ENCODE measurements around the gene HMCN1.

- TF ChIP-seq PATZ1 (CRISPR knock-in tag; IDR thresholded peaks at IDR 0.05; ENCODE audit: borderline replicate concordance) (no peak), CSDC2 (CRISPR knock-in tag; IDR thresholded peaks at IDR 0.05) (no peak), GLIS3 (CRISPR knock-in tag; IDR thresholded peaks at IDR 0.05) (no peak), ARNTL (CRISPR knock-in tag; IDR thresholded peaks at IDR 0.05; ENCODE audit: borderline replicate concordance, low read depth) (no peak)
Observed at GRCh38 chr1:185846672-185847444, 112.7 kb downstream of the HMCN1 start.
